Brain microvascular endothelial cell (primary cell): Measurements from ENCODE around the gene HBS1L.

ENCODE experiments used
- DNase-seq: peaks from one replicate; pipeline ENCODE4 v3.0.0-alpha.2; 2020
- H3K27ac ChIP-seq: fragments of 250-450 bp; sonication (Bioruptor Pico); 2 replicates; pipeline ENCODE4 v1.5.1; 2020; ENCODE audit warnings: mild to moderate bottlenecking, moderate library complexity
- H3K27me3 ChIP-seq: fragments of 250-450 bp; sonication (Bioruptor Pico); replicated peaks from 2 replicates; pipeline ENCODE4 v1.5.1; 2020; ENCODE audit warnings: mild to moderate bottlenecking
- H3K36me3 ChIP-seq: fragments of 250-450 bp; sonication (Bioruptor Pico); replicated peaks from 2 replicates; pipeline ENCODE4 v1.5.1; 2020; ENCODE audit warnings: mild to moderate bottlenecking
- H3K4me3 ChIP-seq: 2 replicates; pipeline ENCODE4 v1.5.1; 2011; ENCODE audit warnings: low read depth, mild to moderate bottlenecking, control low read depth, low read length, moderate library complexity
- CTCF ChIP-seq: IDR thresholded peaks from 2 replicates; pipeline ENCODE4 v1.5.1; 2011; ENCODE audit warnings: low read depth, mild to moderate bottlenecking, moderate library complexity, low read length, control low read depth, inconsistent platforms; ENCODE audit errors: missing control alignments
- in situ Hi-C: cut with HindIII; loops from 2 replicates; pipeline ENCODE4 v1.10.0; 2017; ENCODE audit warnings: low sequenced_read_pairs, low pct_ligation_motif_present

The HBS1L gene

GRCh38 chr6:135088818-135089809 is 34.5 kb upstream of the HBS1L start:
- peak; percentile 56 for TF ChIP-seq CTCF
- Histone ChIP-seq H3K27me3 (no peaks in the 10 kb centered on the region), H3K36me3 (no peaks in the 10 kb centered on the region), H3K27ac (no peak overlapping the region), H3K4me3 (peak overlapping the region; percentile 4)
- in situ Hi-C loops: no loop called here
- DNase-seq: peak; percentile 54

GRCh38 chr6:135088281-135088680 is 33.7 kb upstream of the HBS1L start:
- H3K4me3 ChIP-seq: no peak overlapping the region
- no peak overlapping the region for H3K27ac ChIP-seq
- in situ Hi-C loops: no loop called here

GRCh38 chr6:135087803-135088202 is 33.2 kb upstream of the HBS1L start:
- in situ Hi-C loops: no loop called here

More at GRCh38 chr6:135088281-135088680, 33.7 kb upstream of the HBS1L start:
- Histone ChIP-seq H3K36me3 (no peaks in the 10 kb centered on the region), H3K27me3 (no peaks in the 10 kb centered on the region)
- no peak for TF ChIP-seq CTCF
- DNase-seq: no peak

GRCh38 chr6:135087403-135087802 is 32.8 kb upstream of the HBS1L start:
- in situ Hi-C loops: no loop called here

More at GRCh38 chr6:135087803-135088202, 33.2 kb upstream of the HBS1L start:
- Histone ChIP-seq H3K27ac (no peak overlapping the region), H3K4me3 (no peak overlapping the region), H3K36me3 (no peaks in the 10 kb centered on the region), H3K27me3 (no peaks in the 10 kb centered on the region)
- no peak for TF ChIP-seq CTCF
- no peak for DNase-seq

GRCh38 chr6:135086414-135086764 is 31.8 kb upstream of the HBS1L start:
- in situ Hi-C loops: no loop called here
- no peaks in the 10 kb centered on the region for H3K27me3 ChIP-seq
- H3K27ac ChIP-seq: no peak overlapping the region
- no peaks in the 10 kb centered on the region for H3K36me3 ChIP-seq
- no peak for DNase-seq
- no peak overlapping the region for H3K4me3 ChIP-seq
- no peak for TF ChIP-seq CTCF

More at GRCh38 chr6:135087403-135087802, 32.8 kb upstream of the HBS1L start:
- DNase-seq: no peak
- TF ChIP-seq CTCF: peak; percentile 18
- Histone ChIP-seq H3K4me3 (no peak overlapping the region), H3K27ac (no peak overlapping the region), H3K27me3 (no peaks in the 10 kb centered on the region), H3K36me3 (no peaks in the 10 kb centered on the region)
